Measurements from ENCODE around the gene SPATA6L. TPM values are rescaled to one million over a fixed set of nuclear protein-coding genes. Genes with fewer than 3 reads are reported as not detected.

The SPATA6L gene
- total RNA-seq, 1 experiment from 2014 or later: 1.8 TPM

GRCh38 chr9:4701526-4701925 is 35.2 kb upstream of the SPATA6L start:
- Mint-ChIP-seq H3K27ac (no peak overlapping the region), H3K4me3 (no peak overlapping the region), H3K36me3 (peaks cover 27% of the 10 kb centered on the region), H3K4me1 (no peaks in the 10 kb centered on the region), H3K27me3 (ENCODE audit: low read depth) (no peaks in the 10 kb centered on the region), H3K9me3 (no peaks in the 10 kb centered on the region)
- no peak for ATAC-seq
- POLR2A ChIA-PET: interaction anchor here (0.6 kb wide), 1 partner anchor 1051 kb away, joined by 3 read pairs; no protein-coding TSS in a partner anchor
- CTCF ChIA-PET: no interaction called here
- no peak for DNase-seq (ENCODE audit: low spot score)
- no peak for TF ChIP-seq ZNF532 (CRISPR knock-in tag; IDR thresholded peaks at IDR 0.05; ENCODE audit: borderline replicate concordance)
- TF ChIP-seq OVOL2 (CRISPR knock-in tag; IDR thresholded peaks at IDR 0.05; ENCODE audit: borderline replicate concordance): no peak
- no peak for TF ChIP-seq FOXP1 (CRISPR knock-in tag; IDR thresholded peaks at IDR 0.05; ENCODE audit: borderline replicate concordance)
- TF ChIP-seq ATF2 (CRISPR knock-in tag; IDR thresholded peaks at IDR 0.05; ENCODE audit: borderline replicate concordance, low read depth): no peak
- TF ChIP-seq SOX15 (CRISPR knock-in tag; IDR thresholded peaks at IDR 0.05): no peak
- no peak for TF ChIP-seq TEAD1 (CRISPR knock-in tag; IDR thresholded peaks at IDR 0.05)
- no peak for TF ChIP-seq TEAD4 (CRISPR knock-in tag; IDR thresholded peaks at IDR 0.05)
- no peak for TF ChIP-seq USF2 (CRISPR knock-in tag; IDR thresholded peaks at IDR 0.05)
- no peak for TF ChIP-seq FOXJ3 (CRISPR knock-in tag; IDR thresholded peaks at IDR 0.05; ENCODE audit: borderline replicate concordance)
- no peak for TF ChIP-seq ZNF281 (CRISPR knock-in tag; IDR thresholded peaks at IDR 0.05)
- no peak for TF ChIP-seq ATF6 (CRISPR knock-in tag; IDR thresholded peaks at IDR 0.05)
- no peak for TF ChIP-seq SP1 (CRISPR knock-in tag; conservative IDR thresholded peaks at IDR 0.05)
- no peak for TF ChIP-seq ELF4 (CRISPR knock-in tag; IDR thresholded peaks at IDR 0.05; ENCODE audit: low read depth)
- TF ChIP-seq TCF7 (CRISPR knock-in tag; IDR thresholded peaks at IDR 0.05; ENCODE audit: low read depth): no peak
- no peak for TF ChIP-seq ZNF416 (CRISPR knock-in tag; IDR thresholded peaks at IDR 0.05)
- TF ChIP-seq USF1 (CRISPR knock-in tag; IDR thresholded peaks at IDR 0.05): no peak
- no peak for TF ChIP-seq ZNF232 (CRISPR knock-in tag; IDR thresholded peaks at IDR 0.05)

Measured in WTC11 (cell line).